ENCODE measurements around the gene MIB2.
"Not testable (repeated sequence)": the region's sequence is repeated elsewhere in the genome, so short reads cannot be mapped to it uniquely, and the experiment has no call there.

GRCh38 chr1:1634613-1635012, 19.3 kb downstream of the MIB2 start:
- not testable (repeated sequence) for TF ChIP-seq CTCF, POLR2A (IDR thresholded peaks at IDR 0.05)

All from ovary (tissue), 3 donors.